ENCODE data around the gene SC5D. TPM values are rescaled to one million over a fixed set of nuclear protein-coding genes. Genes with fewer than 3 reads are reported as not detected.

SC5D gene
- total and polyA plus RNA-seq, 2 of the 8 experiments (the other 6 are each of a cell fraction or from before 2014, with no cell fraction given), result 73.9 to 90.3 TPM

GRCh38 chr11:121300313-121300971 lies 7.9 kb downstream of the SC5D start (continued):
- TF ChIP-seq KDM4A (IDR thresholded peaks at IDR 0.05; ENCODE audit: low read depth, low read length, severe bottlenecking) (no peak), USF2 (IDR thresholded peaks at IDR 0.05; ENCODE audit: low read length) (no peak), SP2 (IDR thresholded peaks at IDR 0.05; ENCODE audit: low read length) (no peak), HDAC6 (IDR thresholded peaks at IDR 0.05; ENCODE audit: low read depth, low read length) (no peak), CHD1 (IDR thresholded peaks at IDR 0.05; ENCODE audit: low read depth, low read length) (no peak), ATF3 (IDR thresholded peaks at IDR 0.05; ENCODE audit: insufficient read depth, low read depth, low read length) (no peak), SIRT6 (IDR thresholded peaks at IDR 0.05; ENCODE audit: low read length) (no peak), SIX5 (IDR thresholded peaks at IDR 0.05; ENCODE audit: low read depth, low read length) (no peak)
- TF ChIP-seq, protein P1, sequence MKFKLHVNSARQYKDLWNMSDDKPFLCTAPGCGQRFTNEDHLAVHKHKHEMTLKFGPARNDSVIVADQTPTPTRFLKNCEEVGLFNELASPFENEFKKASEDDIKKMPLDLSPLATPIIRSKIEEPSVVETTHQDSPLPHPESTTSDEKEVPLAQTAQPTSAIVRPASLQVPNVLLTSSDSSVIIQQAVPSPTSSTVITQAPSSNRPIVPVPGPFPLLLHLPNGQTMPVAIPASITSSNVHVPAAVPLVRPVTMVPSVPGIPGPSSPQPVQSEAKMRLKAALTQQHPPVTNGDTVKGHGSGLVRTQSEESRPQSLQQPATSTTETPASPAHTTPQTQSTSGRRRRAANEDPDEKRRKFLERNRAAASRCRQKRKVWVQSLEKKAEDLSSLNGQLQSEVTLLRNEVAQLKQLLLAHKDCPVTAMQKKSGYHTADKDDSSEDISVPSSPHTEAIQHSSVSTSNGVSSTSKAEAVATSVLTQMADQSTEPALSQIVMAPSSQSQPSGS (IDR thresholded peaks at IDR 0.05; ENCODE audit: low read length), result no peak

Measured in H1 (cell line).